Activated effector memory CD4-positive, alpha-beta T cell treated with Interleukin-2 at 50 U/mL for 16 hours (primary cell): ENCODE measurements around the gene MRPL53.

Experiments used
- DNase-seq: peaks from one replicate; pipeline ENCODE4 v3.0.0-alpha.2; 2020

MRPL53 gene

DNA sequence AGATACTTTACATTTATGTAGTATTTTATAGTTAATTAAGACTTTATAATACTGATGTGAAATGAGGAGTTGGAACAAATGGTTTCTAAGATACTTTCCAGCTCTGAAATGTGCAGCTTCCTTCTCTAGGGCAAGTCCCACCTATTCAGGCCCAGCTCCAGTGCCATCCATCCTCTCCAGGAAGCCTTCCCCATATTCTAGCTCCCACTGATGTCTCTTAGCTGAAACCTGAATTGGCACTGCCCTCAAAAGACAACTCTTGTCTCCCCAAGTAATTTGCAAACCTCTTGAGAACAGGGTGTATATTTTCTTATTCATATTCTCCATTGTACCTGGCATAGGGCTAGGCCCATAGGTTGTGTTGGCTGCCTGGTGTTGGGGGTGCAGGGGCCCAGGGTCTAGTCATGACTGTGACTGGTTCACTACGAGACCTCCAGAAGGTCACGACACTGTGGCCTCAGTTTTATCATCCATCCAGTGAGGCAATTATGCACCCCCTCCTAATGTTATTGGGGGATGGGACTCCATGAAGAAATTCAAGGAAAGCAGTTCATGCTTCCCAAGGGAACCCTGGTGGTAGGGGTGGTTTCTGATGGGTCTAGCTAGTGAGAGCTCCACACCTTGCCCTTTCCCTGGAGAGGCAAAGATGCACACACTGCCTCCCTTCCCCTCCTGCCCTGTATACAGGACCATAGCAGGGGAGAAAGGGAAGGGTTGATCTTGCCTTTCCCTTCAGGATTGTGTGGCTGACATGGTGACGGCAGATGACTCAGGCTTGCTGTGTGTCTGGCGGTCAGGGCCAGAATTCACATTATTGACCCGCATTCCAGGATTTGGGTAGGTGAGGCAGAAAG lies 48.1 kb downstream of the MRPL53 start:
- DNase-seq: no peak

DNA sequence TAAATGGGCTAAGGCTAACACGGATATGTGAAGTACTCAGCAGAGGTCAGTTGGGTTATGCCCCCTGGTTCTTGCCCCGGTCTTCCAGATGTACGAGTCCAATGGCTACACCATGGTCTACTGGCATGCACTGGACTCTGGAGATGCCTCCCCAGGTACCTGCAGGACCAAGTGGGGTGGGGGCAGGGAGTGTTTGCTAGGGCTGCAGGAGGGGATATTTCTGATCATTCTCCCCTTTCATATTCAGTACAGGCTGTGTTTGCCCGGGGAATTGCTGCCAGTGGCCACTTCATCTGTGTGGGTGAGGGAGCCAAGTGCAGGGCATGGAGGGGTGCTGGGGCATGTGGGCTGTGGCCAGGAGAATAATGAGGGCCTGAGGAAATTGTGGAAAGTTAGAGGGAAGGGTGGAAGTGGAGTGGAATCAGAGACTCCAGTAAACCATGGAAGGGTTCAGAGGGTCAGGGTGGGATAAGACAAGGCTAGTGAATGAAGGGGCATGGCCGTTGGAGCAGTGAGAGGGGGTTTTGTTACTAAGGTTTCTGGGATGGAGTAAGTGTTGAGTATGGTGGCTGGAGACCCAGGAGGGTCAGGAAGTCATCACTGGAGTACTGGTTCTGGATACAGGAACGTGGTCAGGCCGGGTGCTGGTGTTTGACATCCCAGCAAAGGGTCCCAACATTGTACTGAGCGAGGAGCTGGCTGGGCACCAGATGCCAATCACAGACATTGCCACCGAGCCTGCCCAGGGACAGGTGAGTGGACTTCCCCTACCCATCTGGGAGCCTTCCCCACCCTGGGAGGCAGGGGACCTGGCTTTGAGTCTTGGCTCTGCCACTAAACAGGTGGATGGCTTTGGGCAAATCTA lies 49.0 kb downstream of the MRPL53 start:
- DNase-seq: no peak
